Endothelial cell of umbilical vein (primary cell): Measurements from ENCODE around the gene PRDM10.

Experiments
- EZH2 ChIP-seq: IDR thresholded peaks from 2 replicates; pipeline ENCODE4 v1.6.1; 2012; ENCODE audit warnings: borderline replicate concordance, low read depth, mild to moderate bottlenecking, moderate library complexity, low read length, inconsistent platforms; ENCODE audit not compliant: severe bottlenecking
- TF ChIP-seq, protein P1 (sequence below), 2 donors: IDR thresholded peaks; 1 replicate in 1 of 2; 2 replicates in 1 of 2; pipeline ENCODE4 v1.5.1; 2011; ENCODE audit warnings: low read length in 2 of 2, mild to moderate bottlenecking in 2 of 2, moderate library complexity in 2 of 2, control low read depth in 1 of 2, inconsistent platforms in 1 of 2, low read depth in 1 of 2; ENCODE audit not compliant: insufficient read depth in 1 of 2; ENCODE audit errors: extremely low read depth in 1 of 2

DNA sequence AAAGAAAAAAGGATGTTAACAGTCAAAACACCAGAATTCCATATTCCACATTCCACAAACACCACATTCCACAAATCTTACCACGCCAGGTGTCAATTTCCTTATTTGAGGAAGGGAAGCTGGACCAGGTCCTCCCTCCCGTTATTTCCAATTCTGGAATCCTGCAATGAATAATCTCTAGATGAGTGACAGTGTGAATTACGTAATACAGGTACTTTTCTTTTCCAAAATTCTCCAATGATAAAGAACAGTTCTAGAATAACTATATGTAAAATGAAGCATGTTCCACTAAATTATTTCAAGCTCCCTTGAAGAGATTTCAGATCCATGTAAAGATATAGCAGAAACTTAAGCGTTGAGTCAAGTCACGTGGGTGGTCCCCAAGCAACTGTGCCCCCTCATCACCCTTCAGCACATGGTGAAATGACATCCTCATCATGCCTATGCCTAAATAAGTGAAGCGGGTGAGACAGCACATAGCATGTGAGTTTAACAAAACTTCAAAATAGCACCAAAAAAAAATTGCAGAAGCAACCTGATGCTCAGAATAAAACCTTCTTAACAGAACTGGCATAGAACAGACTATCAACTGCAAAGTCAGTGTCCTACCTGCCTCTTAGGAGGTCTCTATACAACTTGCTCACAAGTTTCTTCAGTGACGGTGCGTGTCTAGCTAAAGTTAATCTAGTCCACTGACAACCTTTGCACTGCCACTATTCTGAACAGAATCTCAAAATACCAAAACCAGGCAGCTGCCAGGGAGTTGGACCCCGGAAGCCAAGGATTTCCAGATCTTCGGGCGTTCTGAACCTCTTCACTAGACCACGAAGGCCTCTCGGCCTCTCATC is 108.1 kb downstream of the PRDM10 start:
- no peak for TF ChIP-seq EZH2
- TF ChIP-seq, protein P1, sequence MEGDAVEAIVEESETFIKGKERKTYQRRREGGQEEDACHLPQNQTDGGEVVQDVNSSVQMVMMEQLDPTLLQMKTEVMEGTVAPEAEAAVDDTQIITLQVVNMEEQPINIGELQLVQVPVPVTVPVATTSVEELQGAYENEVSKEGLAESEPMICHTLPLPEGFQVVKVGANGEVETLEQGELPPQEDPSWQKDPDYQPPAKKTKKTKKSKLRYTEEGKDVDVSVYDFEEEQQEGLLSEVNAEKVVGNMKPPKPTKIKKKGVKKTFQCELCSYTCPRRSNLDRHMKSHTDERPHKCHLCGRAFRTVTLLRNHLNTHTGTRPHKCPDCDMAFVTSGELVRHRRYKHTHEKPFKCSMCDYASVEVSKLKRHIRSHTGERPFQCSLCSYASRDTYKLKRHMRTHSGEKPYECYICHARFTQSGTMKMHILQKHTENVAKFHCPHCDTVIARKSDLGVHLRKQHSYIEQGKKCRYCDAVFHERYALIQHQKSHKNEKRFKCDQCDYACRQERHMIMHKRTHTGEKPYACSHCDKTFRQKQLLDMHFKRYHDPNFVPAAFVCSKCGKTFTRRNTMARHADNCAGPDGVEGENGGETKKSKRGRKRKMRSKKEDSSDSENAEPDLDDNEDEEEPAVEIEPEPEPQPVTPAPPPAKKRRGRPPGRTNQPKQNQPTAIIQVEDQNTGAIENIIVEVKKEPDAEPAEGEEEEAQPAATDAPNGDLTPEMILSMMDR (IDR thresholded peaks at IDR 0.05; ENCODE audit: extremely low read depth in 1 of 2, insufficient read depth in 1 of 2, low read depth in 1 of 2, low read length in 2 of 2) = no peak
